Peyer's patch (tissue), 4 donors: ENCODE data around the gene EIF3D. TPM values are rescaled to one million over a fixed set of nuclear protein-coding genes. Genes with fewer than 3 reads are reported as not detected.

Experiments
- DNase-seq, 3 donors: peaks; one replicate each; pipeline ENCODE4 v3.0.0-alpha.2; 2017 to 2019
- H3K27ac ChIP-seq, 4 donors: fragments of 200-600 bp; sonication (generic); one replicate each; pipeline ENCODE4 v1.5.1; 2016 to 2019
- H3K27me3 ChIP-seq, 2 donors: fragments of 200-600 bp; sonication (generic); one replicate each; pipeline ENCODE4 v1.5.1; 2019
- H3K36me3 ChIP-seq, 3 donors: fragments of 200-600 bp; sonication (generic); one replicate each; pipeline ENCODE4 v1.5.1; 2016 to 2019
- H3K4me1 ChIP-seq, 4 donors: fragments of 200-600 bp; sonication (generic); one replicate each; pipeline ENCODE4 v1.5.1; 2016 to 2019
- H3K4me3 ChIP-seq, 4 donors: fragments of 200-600 bp; sonication (generic); 1 replicate in 3 of 4; 2 replicates in 1 of 4; pipeline ENCODE4 v1.5.1; 2016 to 2019; ENCODE audit warnings: mild to moderate bottlenecking in 1 of 4
- H3K9me3 ChIP-seq, 4 donors: fragments of 200-600 bp; sonication (generic); one replicate each; pipeline ENCODE4 v1.5.1; 2016 to 2019; ENCODE audit warnings: mild to moderate bottlenecking in 1 of 4
- POLR2A ChIP-seq, 2 donors: fragments of 450-650 bp; IDR thresholded peaks; one replicate each; pipeline ENCODE4 v1.5.1; 2017; ENCODE audit warnings: antibody characterized with exemption in 2 of 2, mild to moderate bottlenecking in 2 of 2, moderate library complexity in 2 of 2
- total RNA-seq, 4 donors: library from RNA; depleted of rRNA; stranded (reverse); fragments of >200 nt; gene quantifications; one replicate each; pipeline ENCODE4 v1.1.0, GENCODE V29; 2016
- TF ChIP-seq, protein P1 (sequence below), 6 experiments: fragments of 450-650 bp in 4 of 6; fragments of 200-600 bp in 2 of 6; sonication (generic) in 1 of 6; IDR thresholded peaks; one replicate each; pipeline ENCODE4 v1.5.1; 2017 to 2019; ENCODE audit warnings: antibody characterized with exemption in 6 of 6, mild to moderate bottlenecking in 3 of 6, moderate library complexity in 1 of 6

EIF3D gene
- total RNA-seq, 4 donors from 2014 or later, result 135 to 197 (median 167) TPM

DNA sequence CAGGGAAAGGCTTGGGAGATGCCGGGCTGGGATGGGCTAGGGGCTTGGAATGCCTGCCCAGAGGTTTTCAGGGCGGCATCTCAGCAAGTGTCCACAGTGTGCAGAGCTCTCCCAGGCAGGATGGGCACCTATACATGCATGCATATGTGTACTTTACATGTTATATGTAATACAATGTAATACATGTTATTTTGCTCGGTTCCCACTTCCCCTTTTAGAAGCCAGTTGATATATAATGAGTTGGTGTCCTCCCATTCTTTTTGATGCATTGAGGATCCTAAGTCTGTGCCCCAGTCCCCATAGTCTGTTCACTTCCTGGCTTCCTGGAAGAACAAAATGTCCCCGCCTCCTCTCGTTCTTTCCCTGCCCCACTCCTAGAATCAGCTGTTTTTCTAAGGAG lies 20.1 kb upstream of the EIF3D start:
- no peak for DNase-seq
- no peaks in the 10 kb centered on the region for H3K27me3 ChIP-seq
- H3K4me1 ChIP-seq, result no peaks in the 10 kb centered on the region
- no peaks in the 10 kb centered on the region for H3K9me3 ChIP-seq
- no peak overlapping the region for H3K4me3 ChIP-seq
- no peak for TF ChIP-seq POLR2A (IDR thresholded peaks at IDR 0.05)
- TF ChIP-seq, protein P1, sequence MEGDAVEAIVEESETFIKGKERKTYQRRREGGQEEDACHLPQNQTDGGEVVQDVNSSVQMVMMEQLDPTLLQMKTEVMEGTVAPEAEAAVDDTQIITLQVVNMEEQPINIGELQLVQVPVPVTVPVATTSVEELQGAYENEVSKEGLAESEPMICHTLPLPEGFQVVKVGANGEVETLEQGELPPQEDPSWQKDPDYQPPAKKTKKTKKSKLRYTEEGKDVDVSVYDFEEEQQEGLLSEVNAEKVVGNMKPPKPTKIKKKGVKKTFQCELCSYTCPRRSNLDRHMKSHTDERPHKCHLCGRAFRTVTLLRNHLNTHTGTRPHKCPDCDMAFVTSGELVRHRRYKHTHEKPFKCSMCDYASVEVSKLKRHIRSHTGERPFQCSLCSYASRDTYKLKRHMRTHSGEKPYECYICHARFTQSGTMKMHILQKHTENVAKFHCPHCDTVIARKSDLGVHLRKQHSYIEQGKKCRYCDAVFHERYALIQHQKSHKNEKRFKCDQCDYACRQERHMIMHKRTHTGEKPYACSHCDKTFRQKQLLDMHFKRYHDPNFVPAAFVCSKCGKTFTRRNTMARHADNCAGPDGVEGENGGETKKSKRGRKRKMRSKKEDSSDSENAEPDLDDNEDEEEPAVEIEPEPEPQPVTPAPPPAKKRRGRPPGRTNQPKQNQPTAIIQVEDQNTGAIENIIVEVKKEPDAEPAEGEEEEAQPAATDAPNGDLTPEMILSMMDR (IDR thresholded peaks at IDR 0.05), result no peak
- no peak overlapping the region for H3K27ac ChIP-seq
- no peaks in the 10 kb centered on the region for H3K36me3 ChIP-seq

DNA sequence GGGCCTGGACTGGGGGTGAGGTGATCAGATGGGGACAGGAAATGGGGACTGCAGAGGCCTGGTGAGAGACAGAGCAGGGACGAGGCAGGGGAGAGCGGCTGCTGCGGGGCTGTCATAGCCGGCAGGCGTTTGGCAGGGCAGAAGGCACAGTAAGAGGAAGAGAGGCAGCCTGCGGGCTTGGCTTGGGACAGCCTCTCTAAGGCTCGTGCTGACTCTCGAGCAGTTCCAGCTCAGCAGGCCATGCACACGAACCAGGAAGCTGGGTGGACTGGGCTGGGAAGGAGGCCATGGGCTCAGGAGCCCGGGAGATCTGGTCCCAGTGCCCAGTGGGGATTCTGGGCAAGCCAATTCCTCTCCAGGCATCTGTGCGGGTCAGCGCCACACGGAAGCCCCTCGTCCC lies 19.6 kb upstream of the EIF3D start:
- DNase-seq, result no peak
- TF ChIP-seq, protein P1 (IDR thresholded peaks at IDR 0.05), result no peak
- no peak for TF ChIP-seq POLR2A (IDR thresholded peaks at IDR 0.05)
- no peaks in the 10 kb centered on the region for H3K4me1 ChIP-seq
- no peaks in the 10 kb centered on the region for H3K36me3 ChIP-seq
- no peak overlapping the region for H3K4me3 ChIP-seq
- H3K27me3 ChIP-seq, result no peaks in the 10 kb centered on the region
- no peak overlapping the region for H3K27ac ChIP-seq
- H3K9me3 ChIP-seq, result no peaks in the 10 kb centered on the region

GRCh38 chr22:36546932-36547331 lies 18.0 kb upstream of the EIF3D start:
- Histone ChIP-seq H3K36me3 (no peaks in the 10 kb centered on the region), H3K4me1 (no peaks in the 10 kb centered on the region), H3K27ac (no peak overlapping the region), H3K9me3 (no peaks in the 10 kb centered on the region), H3K4me3 (no peak overlapping the region), H3K27me3 (no peaks in the 10 kb centered on the region)
- TF ChIP-seq, protein P1 (IDR thresholded peaks at IDR 0.05), result no peak
- no peak for TF ChIP-seq POLR2A (IDR thresholded peaks at IDR 0.05)
- no peak for DNase-seq

- H3K27ac ChIP-seq, result no peak overlapping the region
- DNase-seq, result no peak
- TF ChIP-seq, protein P1 (IDR thresholded peaks at IDR 0.05), result peak in 4 of 6 experiments; percentile 20 to 34 (median 26)
- no peak for TF ChIP-seq POLR2A (IDR thresholded peaks at IDR 0.05)
- H3K27me3 ChIP-seq, result no peaks in the 10 kb centered on the region
- H3K36me3 ChIP-seq, result no peaks in the 10 kb centered on the region
- H3K9me3 ChIP-seq, result no peaks in the 10 kb centered on the region
- no peak overlapping the region for H3K4me3 ChIP-seq
- no peaks in the 10 kb centered on the region for H3K4me1 ChIP-seq
These were observed 17.3 kb upstream of the EIF3D start for GRCh38 chr22:36546092-36546804.

- TF ChIP-seq, protein P1 (IDR thresholded peaks at IDR 0.05), result no peak
- no peak for TF ChIP-seq POLR2A (IDR thresholded peaks at IDR 0.05)
- DNase-seq, result no peak
- Histone ChIP-seq H3K4me1 (no peaks in the 10 kb centered on the region), H3K27me3 (no peaks in the 10 kb centered on the region), H3K4me3 (no peak overlapping the region), H3K9me3 (no peaks in the 10 kb centered on the region), H3K27ac (no peak overlapping the region), H3K36me3 (no peaks in the 10 kb centered on the region)
These were observed 15.2 kb upstream of the EIF3D start for GRCh38 chr22:36544107-36544620.
